ENCODE measurements around the gene JAML.

JAML gene

DNA sequence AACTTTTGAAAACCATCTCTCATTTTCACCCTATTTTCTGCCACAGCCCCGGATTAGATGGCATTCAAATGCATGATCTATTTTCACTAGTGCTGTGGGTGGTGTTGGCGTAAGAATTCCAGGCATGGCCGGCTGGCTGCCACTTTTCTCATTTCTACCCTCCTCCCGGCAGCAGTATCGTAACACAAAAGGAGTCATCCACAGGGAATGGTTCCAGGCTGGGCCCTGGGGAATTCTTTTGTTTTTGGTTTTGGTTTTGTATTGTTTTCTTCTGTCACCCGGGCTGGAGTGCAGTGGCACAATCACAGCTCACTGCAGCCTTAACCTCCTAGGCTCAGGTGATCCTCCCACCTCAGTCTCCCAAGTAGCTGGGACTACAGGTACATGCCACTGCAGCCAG lies 13.8 kb downstream of the JAML start:
- H3K36me3 ChIP-seq (ENCODE audit: insufficient read depth, low read length) = no peaks in the 10 kb centered on the region
- no peak for TF ChIP-seq POLR2AphosphoS5 (IDR thresholded peaks at IDR 0.05; ENCODE audit: borderline replicate concordance, low read depth, low read length)
- TF ChIP-seq EZH2 (IDR thresholded peaks at IDR 0.05) = no peak
- TF ChIP-seq FOXP2 (optimal IDR thresholded peaks at IDR 0.05; ENCODE audit: control extremely low read depth, extremely low read length, insufficient read depth) = no peak
- no peak for DNase-seq (ENCODE audit: low read depth, low spot score)
- H3K27ac ChIP-seq = no peak overlapping the region
- no peak overlapping the region for H3K4me3 ChIP-seq
- H3K9me3 ChIP-seq (ENCODE audit: low read depth, low read length) = no peaks in the 10 kb centered on the region
- H3K9ac ChIP-seq (ENCODE audit: insufficient read length) = no peak overlapping the region

- Histone ChIP-seq H3K4me3 (no peak overlapping the region), H3K36me3 (ENCODE audit: insufficient read depth, low read length) (no peaks in the 10 kb centered on the region), H3K9me3 (ENCODE audit: low read depth, low read length) (no peaks in the 10 kb centered on the region), H3K9ac (ENCODE audit: insufficient read length) (no peak overlapping the region), H3K27ac (no peak overlapping the region)
- DNase-seq (ENCODE audit: low read depth, low spot score) = no peak
- no peak for TF ChIP-seq EZH2 (IDR thresholded peaks at IDR 0.05)
- no peak for TF ChIP-seq POLR2AphosphoS5 (IDR thresholded peaks at IDR 0.05; ENCODE audit: borderline replicate concordance, low read depth, low read length)
- no peak for TF ChIP-seq FOXP2 (optimal IDR thresholded peaks at IDR 0.05; ENCODE audit: control extremely low read depth, extremely low read length, insufficient read depth)
These were observed 14.5 kb downstream of the JAML start for GRCh38 chr11:118210323-118210722.

DNA sequence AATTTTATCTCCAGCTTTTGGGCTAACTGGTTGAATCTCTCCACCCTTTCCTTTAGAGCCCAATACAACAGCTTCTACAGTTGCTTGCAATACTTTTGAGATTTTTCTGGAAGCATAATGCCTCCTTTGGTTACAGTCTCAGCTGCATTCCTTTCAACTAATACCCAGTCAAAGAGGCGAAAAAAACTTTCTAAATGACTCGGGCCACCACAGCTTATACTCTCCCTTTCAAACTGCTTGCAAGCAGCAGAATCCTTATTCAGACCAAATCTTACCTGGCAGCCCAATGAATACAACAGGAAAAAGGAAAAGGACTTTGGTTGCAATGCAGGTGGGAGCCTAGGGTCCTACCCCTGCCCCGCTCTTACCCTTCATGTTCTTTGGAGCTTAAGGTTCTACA lies 15.8 kb downstream of the JAML start:
- no peak overlapping the region for H3K4me3 ChIP-seq
- H3K9me3 ChIP-seq (ENCODE audit: low read depth, low read length) = no peaks in the 10 kb centered on the region
- no peaks in the 10 kb centered on the region for H3K36me3 ChIP-seq (ENCODE audit: insufficient read depth, low read length)
- H3K9ac ChIP-seq (ENCODE audit: insufficient read length) = no peak overlapping the region
- no peak for TF ChIP-seq EZH2 (IDR thresholded peaks at IDR 0.05)
- no peak for DNase-seq (ENCODE audit: low read depth, low spot score)
- no peak overlapping the region for H3K27ac ChIP-seq

- Histone ChIP-seq H3K9me3 (ENCODE audit: low read depth, low read length) (no peaks in the 10 kb centered on the region), H3K9ac (ENCODE audit: insufficient read length) (no peak overlapping the region), H3K27ac (peak overlapping the region; percentile 69), H3K4me3 (peak overlapping the region; percentile 54; the same call in 1 of the 2 replicates), H3K36me3 (ENCODE audit: insufficient read depth, low read length) (no peaks in the 10 kb centered on the region)
- TF ChIP-seq POLR2AphosphoS5 (IDR thresholded peaks at IDR 0.05; ENCODE audit: borderline replicate concordance, low read depth, low read length) (no peak), FOXP2 (optimal IDR thresholded peaks at IDR 0.05; ENCODE audit: control extremely low read depth, extremely low read length, insufficient read depth) (no peak), EZH2 (IDR thresholded peaks at IDR 0.05) (no peak)
- DNase-seq (ENCODE audit: low read depth, low spot score) = no peak
These were observed 17.7 kb downstream of the JAML start for GRCh38 chr11:118207079-118207478.

GRCh38 chr11:118206391-118207031 lies 18.3 kb downstream of the JAML start:
- H3K9ac ChIP-seq (ENCODE audit: insufficient read length) = peak overlapping the region; percentile 52
- no peak for TF ChIP-seq POLR2AphosphoS5 (IDR thresholded peaks at IDR 0.05; ENCODE audit: borderline replicate concordance, low read depth, low read length)
- TF ChIP-seq FOXP2 (optimal IDR thresholded peaks at IDR 0.05; ENCODE audit: control extremely low read depth, extremely low read length, insufficient read depth) = no peak
- TF ChIP-seq EZH2 (IDR thresholded peaks at IDR 0.05) = no peak
- no peak for DNase-seq (ENCODE audit: low read depth, low spot score)
- peak overlapping the region; percentile 69 for H3K27ac ChIP-seq
- H3K4me3 ChIP-seq = peak overlapping the region; percentile 54
- H3K9me3 ChIP-seq (ENCODE audit: low read depth, low read length) = no peaks in the 10 kb centered on the region
- no peaks in the 10 kb centered on the region for H3K36me3 ChIP-seq (ENCODE audit: insufficient read depth, low read length)

GRCh38 chr11:118205606-118206378 lies 19.0 kb downstream of the JAML start:
- H3K4me3 ChIP-seq = no peak overlapping the region
- no peak for TF ChIP-seq FOXP2 (optimal IDR thresholded peaks at IDR 0.05; ENCODE audit: control extremely low read depth, extremely low read length, insufficient read depth)
- TF ChIP-seq EZH2 (IDR thresholded peaks at IDR 0.05) = no peak
- no peak for TF ChIP-seq POLR2AphosphoS5 (IDR thresholded peaks at IDR 0.05; ENCODE audit: borderline replicate concordance, low read depth, low read length)
- H3K27ac ChIP-seq = 0 out of 2 replicates have a peak overlapping the region, but pooled peaks have one; percentile 69
- H3K36me3 ChIP-seq (ENCODE audit: insufficient read depth, low read length) = no peaks in the 10 kb centered on the region
- no peaks in the 10 kb centered on the region for H3K9me3 ChIP-seq (ENCODE audit: low read depth, low read length)
- H3K9ac ChIP-seq (ENCODE audit: insufficient read length) = no peak overlapping the region
- DNase-seq (ENCODE audit: low read depth, low spot score) = no peak

- DNase-seq (ENCODE audit: low read depth, low spot score) = no peak
- H3K9ac ChIP-seq (ENCODE audit: insufficient read length) = no peak overlapping the region
- TF ChIP-seq FOXP2 (optimal IDR thresholded peaks at IDR 0.05; ENCODE audit: control extremely low read depth, extremely low read length, insufficient read depth) = no peak
- TF ChIP-seq POLR2AphosphoS5 (IDR thresholded peaks at IDR 0.05; ENCODE audit: borderline replicate concordance, low read depth, low read length) = no peak
- TF ChIP-seq EZH2 (IDR thresholded peaks at IDR 0.05) = no peak
- H3K4me3 ChIP-seq = no peak overlapping the region
- H3K9me3 ChIP-seq (ENCODE audit: low read depth, low read length) = no peaks in the 10 kb centered on the region
- H3K36me3 ChIP-seq (ENCODE audit: insufficient read depth, low read length) = no peaks in the 10 kb centered on the region
- no peak overlapping the region for H3K27ac ChIP-seq
These were observed 22.0 kb downstream of the JAML start for GRCh38 chr11:118202599-118203422.

DNA sequence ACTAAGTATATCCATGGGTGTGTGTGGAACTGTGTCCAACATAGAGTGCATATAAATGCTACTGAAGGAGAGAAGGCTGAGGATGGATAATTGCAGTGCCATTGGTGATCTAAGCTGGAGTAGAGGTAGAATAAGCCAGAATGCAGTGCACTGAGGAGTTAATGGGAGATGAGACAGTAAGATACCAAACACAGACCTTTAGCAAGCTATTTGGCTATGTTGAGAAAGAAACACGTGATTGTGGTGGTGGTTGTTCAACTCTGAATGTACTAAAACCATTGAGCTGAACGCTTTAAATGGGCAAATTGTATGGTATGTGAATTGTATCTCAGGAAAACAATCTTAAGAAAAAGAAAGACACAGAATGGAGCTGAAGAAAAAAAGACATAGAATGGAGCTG lies 22.8 kb downstream of the JAML start:
- TF ChIP-seq FOXP2 (optimal IDR thresholded peaks at IDR 0.05; ENCODE audit: control extremely low read depth, extremely low read length, insufficient read depth) (no peak), POLR2AphosphoS5 (IDR thresholded peaks at IDR 0.05; ENCODE audit: borderline replicate concordance, low read depth, low read length) (no peak), EZH2 (IDR thresholded peaks at IDR 0.05) (no peak)
- DNase-seq (ENCODE audit: low read depth, low spot score) = no peak
- no peaks in the 10 kb centered on the region for H3K9me3 ChIP-seq (ENCODE audit: low read depth, low read length)
- no peak overlapping the region for H3K4me3 ChIP-seq
- H3K36me3 ChIP-seq (ENCODE audit: insufficient read depth, low read length) = no peaks in the 10 kb centered on the region
- H3K9ac ChIP-seq (ENCODE audit: insufficient read length) = no peak overlapping the region
- H3K27ac ChIP-seq = no peak overlapping the region

Data from SK-N-MC (cell line).